ENCODE measurements around the gene MPHOSPH6. TPM values are rescaled to one million over a fixed set of nuclear protein-coding genes. Genes with fewer than 3 reads are reported as not detected.
"Not testable (repeated sequence)": the region's sequence is repeated elsewhere in the genome, so short reads cannot be mapped to it uniquely, and the experiment has no call there.

The MPHOSPH6 gene
- total and polyA plus RNA-seq, 2 donors from 2014 or later = 22.7 to 28.2 TPM

- TF ChIP-seq CTCF (IDR thresholded peaks at IDR 0.05; ENCODE audit: borderline replicate concordance, extremely low read depth, insufficient read depth) = no peak
- FAIRE-seq = no peak
- DNase-seq = no peak
- no peaks in the 10 kb centered on the region for H3K4me1 ChIP-seq (ENCODE audit: control insufficient read depth in 2 of 3, insufficient read depth in 2 of 3, low read depth in 1 of 3, low read length in 3 of 3)
- intact Hi-C loops (cut with DNase I) = no loop called here
- no peaks in the 10 kb centered on the region for H3K36me3 ChIP-seq (ENCODE audit: control insufficient read depth in 2 of 3, insufficient read depth in 3 of 3, low read length in 3 of 3)
- no peaks in the 10 kb centered on the region for H3K9me3 ChIP-seq (ENCODE audit: control insufficient read depth in 2 of 3, insufficient read depth in 1 of 3, low read length in 3 of 3)
- no peak overlapping the region for H3K27ac ChIP-seq (ENCODE audit: low read depth in 2 of 2, low read length in 2 of 2)
- H3K4me3 ChIP-seq (ENCODE audit: low read length in 3 of 3) = no peak overlapping the region
- H3K9ac ChIP-seq (ENCODE audit: low read length in 3 of 3) = no peak overlapping the region
- H3K27me3 ChIP-seq (ENCODE audit: control insufficient read depth, insufficient read depth, low read length) = no peaks in the 10 kb centered on the region
Measured at GRCh38 chr16:82111944-82112343, 58.1 kb downstream of the MPHOSPH6 start.

DNA sequence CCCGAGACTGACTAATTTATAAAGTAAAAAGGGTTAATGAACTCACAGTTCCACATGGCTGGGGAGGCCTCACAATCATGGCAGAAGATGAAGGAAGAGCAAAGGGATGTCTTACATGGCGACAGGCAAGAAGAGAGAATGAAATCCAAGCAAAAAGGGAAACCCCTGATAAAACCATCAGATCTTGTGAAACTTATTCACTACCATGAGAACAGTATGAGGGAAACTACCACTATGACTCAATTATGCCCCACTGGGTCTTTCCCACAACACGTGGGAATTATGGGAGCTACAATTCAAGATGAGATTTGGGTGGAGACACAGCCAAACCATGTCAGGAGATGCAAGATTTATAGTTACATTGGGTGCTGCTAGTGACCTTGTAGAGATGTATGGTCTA lies 60.8 kb downstream of the MPHOSPH6 start:
- H3K27me3 ChIP-seq (ENCODE audit: control insufficient read depth, insufficient read depth, low read length); H3K4me3 ChIP-seq (ENCODE audit: low read length in 3 of 3); H3K36me3 ChIP-seq (ENCODE audit: control insufficient read depth in 2 of 3, insufficient read depth in 3 of 3, low read length in 3 of 3); H3K4me1 ChIP-seq (ENCODE audit: control insufficient read depth in 2 of 3, insufficient read depth in 2 of 3, low read depth in 1 of 3, low read length in 3 of 3); FAIRE-seq; H3K27ac ChIP-seq (ENCODE audit: low read depth in 2 of 2, low read length in 2 of 2); H3K9me3 ChIP-seq (ENCODE audit: control insufficient read depth in 2 of 3, insufficient read depth in 1 of 3, low read length in 3 of 3); H3K9ac ChIP-seq (ENCODE audit: low read length in 3 of 3); intact Hi-C loops (cut with DNase I); DNase-seq: not testable (repeated sequence)

GRCh38 chr16:82108774-82109173 lies 61.2 kb downstream of the MPHOSPH6 start:
- H3K4me3 ChIP-seq (ENCODE audit: low read length in 3 of 3) = no peak overlapping the region
- intact Hi-C loops (cut with DNase I) = no loop called here
- DNase-seq (no peak), FAIRE-seq (no peak)
- H3K27ac ChIP-seq (ENCODE audit: low read depth in 2 of 2, low read length in 2 of 2) = no peak overlapping the region
- no peaks in the 10 kb centered on the region for H3K36me3 ChIP-seq (ENCODE audit: control insufficient read depth in 2 of 3, insufficient read depth in 3 of 3, low read length in 3 of 3)
- no peak overlapping the region for H3K9ac ChIP-seq (ENCODE audit: low read length in 3 of 3)
- H3K9me3 ChIP-seq (ENCODE audit: control insufficient read depth in 2 of 3, insufficient read depth in 1 of 3, low read length in 3 of 3) = no peaks in the 10 kb centered on the region
- H3K4me1 ChIP-seq (ENCODE audit: control insufficient read depth in 2 of 3, insufficient read depth in 2 of 3, low read depth in 1 of 3, low read length in 3 of 3) = no peaks in the 10 kb centered on the region
- TF ChIP-seq CTCF (IDR thresholded peaks at IDR 0.05; ENCODE audit: borderline replicate concordance, extremely low read depth, insufficient read depth) = no peak
- no peaks in the 10 kb centered on the region for H3K27me3 ChIP-seq (ENCODE audit: control insufficient read depth, insufficient read depth, low read length)

DNA sequence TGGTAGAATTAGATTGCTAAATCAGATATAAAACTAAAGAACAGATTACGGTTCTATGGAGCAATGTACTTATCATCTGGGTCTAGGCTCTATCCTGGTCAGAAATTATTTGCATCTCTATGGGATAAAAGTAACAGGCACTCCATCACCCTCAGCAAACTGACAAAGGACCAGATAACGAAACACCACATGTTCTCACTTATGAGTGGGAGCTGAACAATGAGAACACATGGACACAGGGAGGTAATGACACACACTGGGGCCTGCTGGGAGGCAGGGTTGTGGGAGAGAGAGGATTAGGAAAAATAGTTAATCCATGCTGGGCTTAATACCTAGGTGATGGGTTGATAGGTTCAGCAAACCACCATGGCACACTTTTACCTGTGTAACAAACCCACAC lies 61.9 kb downstream of the MPHOSPH6 start:
- DNase-seq = no peak
- intact Hi-C loops (cut with DNase I) = no loop called here
- no peaks in the 10 kb centered on the region for H3K36me3 ChIP-seq (ENCODE audit: control insufficient read depth in 2 of 3, insufficient read depth in 3 of 3, low read length in 3 of 3)
- no peak overlapping the region for H3K27ac ChIP-seq (ENCODE audit: low read depth in 2 of 2, low read length in 2 of 2)
- FAIRE-seq = no peak
- no peaks in the 10 kb centered on the region for H3K4me1 ChIP-seq (ENCODE audit: control insufficient read depth in 2 of 3, insufficient read depth in 2 of 3, low read depth in 1 of 3, low read length in 3 of 3)
- H3K9ac ChIP-seq (ENCODE audit: low read length in 3 of 3) = no peak overlapping the region
- no peak for TF ChIP-seq CTCF (IDR thresholded peaks at IDR 0.05; ENCODE audit: borderline replicate concordance, extremely low read depth, insufficient read depth)
- no peaks in the 10 kb centered on the region for H3K9me3 ChIP-seq (ENCODE audit: control insufficient read depth in 2 of 3, insufficient read depth in 1 of 3, low read length in 3 of 3)
- H3K4me3 ChIP-seq (ENCODE audit: low read length in 3 of 3) = no peak overlapping the region
- H3K27me3 ChIP-seq (ENCODE audit: control insufficient read depth, insufficient read depth, low read length) = no peaks in the 10 kb centered on the region

Data from kidney (tissue), 14 donors.